ENCODE results near the gene TMTC3.
"Not testable (repeated sequence)": the region's sequence is repeated elsewhere in the genome, so short reads cannot be mapped to it uniquely, and the experiment has no call there.

TMTC3 gene

DNA sequence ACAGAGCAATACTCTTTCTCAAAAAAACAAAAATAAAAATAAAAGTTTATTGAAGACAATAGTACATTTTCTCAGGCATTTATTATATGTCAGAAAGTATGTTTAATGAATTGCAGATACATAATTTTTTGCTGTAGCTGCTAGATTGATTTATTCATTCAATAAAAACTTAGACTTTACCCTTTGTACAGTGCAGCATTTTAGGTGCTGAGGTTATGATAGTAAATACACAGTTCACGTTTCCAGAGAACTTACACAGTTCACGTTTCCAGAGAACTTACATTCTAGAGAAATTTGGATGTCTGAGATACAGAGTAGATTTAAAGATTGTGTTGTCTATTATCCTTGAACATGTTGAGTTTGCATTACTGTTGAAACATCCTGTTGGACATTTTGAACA is 25.3 kb downstream of the TMTC3 start:
- DNase-seq = no peak

GRCh38 chr12:88172844-88173407 is 30.8 kb downstream of the TMTC3 start:
- peak; percentile 73 for DNase-seq

DNA sequence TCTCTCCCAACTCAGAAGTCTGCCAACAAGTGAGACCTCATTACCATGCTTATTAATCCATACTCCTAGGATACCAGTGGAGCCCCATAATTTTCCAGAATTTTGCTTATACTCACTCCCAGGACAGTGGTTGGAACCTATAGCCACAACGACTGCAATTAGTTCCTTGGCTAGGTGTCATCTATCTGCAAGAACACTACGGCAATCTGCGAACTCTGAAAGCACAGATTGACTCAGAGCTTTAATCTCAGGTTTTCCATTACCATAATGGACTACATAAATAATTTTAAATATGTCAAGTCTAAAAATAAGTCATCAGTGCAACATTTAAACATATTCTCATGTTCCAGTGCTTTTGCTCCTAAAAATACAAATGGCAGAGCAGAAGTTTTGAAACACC is 33.4 kb downstream of the TMTC3 start:
- no peak for DNase-seq

GRCh38 chr12:88179436-88180014 is 37.4 kb downstream of the TMTC3 start:
- no peak for DNase-seq

GRCh38 chr12:88181881-88182280 is 39.8 kb downstream of the TMTC3 start:
- no peak for DNase-seq

DNA sequence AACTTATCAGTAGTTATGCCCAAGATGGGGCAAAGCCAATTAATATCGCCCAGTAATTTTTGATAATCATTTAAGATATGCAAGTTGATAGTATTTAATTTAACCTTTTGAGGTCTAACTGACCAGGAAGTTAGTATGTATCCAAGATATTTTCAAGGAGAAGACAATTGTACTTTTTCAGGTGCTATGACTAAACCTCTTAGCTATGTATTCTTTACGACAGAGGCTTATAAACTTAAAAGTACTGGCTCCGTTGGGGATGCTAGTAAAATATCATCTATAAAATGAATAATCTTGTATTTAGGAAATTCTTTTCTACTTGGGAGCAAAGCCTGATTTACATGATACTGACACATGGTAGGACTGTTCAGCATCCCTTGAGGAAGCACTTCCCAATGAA is 40.3 kb downstream of the TMTC3 start:
- DNase-seq = no peak

GRCh38 chr12:88184196-88184595 is 42.1 kb downstream of the TMTC3 start:
- no peak for DNase-seq

DNA sequence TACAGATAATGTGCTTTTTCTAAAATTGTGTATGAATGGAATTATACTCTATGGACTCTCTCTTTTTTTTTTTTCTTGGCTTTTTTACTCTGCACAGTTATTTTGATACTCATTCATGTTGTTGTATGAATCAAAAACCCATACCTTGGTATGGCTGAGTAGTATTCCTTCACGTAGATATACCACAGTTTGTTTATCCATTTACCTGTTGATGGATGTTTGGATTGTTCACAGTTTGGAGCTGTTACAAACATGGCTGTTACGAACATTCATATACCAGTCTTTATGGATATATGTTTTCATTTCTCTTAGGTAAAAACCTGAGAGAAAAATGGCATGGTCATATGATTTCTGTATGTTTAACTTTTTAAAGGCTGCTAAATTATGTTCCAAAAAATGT is 43.2 kb downstream of the TMTC3 start:
- no peak for DNase-seq

GRCh38 chr12:88185988-88186387 is 43.9 kb downstream of the TMTC3 start:
- peak; percentile 67 for DNase-seq

GRCh38 chr12:88187571-88187970 is 45.5 kb downstream of the TMTC3 start:
- no peak for DNase-seq

- DNase-seq = peak; percentile 35
These were observed 46.1 kb downstream of the TMTC3 start for GRCh38 chr12:88188180-88188579.

DNA sequence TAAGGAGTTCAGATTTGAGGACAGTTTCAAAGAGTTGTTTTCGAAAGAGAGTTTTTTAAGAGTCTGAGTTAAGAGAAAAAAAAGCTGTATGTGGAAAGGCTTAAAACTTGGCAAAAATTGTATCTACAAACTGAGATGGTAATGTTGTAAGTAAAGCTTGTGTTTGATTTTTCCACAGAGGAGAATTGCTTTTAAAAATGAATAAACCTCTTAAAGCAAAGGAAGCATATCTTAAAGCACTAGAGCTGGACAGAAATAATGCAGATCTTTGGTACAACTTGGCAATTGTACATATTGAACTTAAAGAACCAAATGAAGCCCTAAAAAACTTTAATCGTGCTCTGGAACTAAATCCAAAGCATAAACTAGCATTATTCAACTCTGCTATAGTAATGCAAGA is 50.3 kb downstream of the TMTC3 start:
- DNase-seq = no peak

DNA sequence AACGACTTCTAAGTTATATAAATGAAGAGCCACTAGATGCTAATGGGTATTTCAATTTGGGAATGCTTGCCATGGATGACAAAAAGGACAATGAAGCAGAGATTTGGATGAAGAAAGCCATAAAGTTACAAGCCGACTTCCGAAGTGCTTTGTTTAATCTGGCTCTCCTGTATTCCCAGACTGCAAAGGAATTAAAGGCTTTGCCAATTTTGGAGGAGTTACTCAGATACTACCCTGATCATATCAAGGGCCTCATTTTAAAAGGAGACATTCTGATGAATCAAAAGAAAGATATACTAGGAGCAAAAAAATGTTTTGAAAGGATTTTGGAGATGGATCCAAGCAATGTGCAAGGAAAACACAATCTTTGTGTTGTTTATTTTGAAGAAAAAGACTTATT is 52.8 kb downstream of the TMTC3 start:
- no peak for DNase-seq

- DNase-seq = no peak
These were observed 57.9 kb downstream of the TMTC3 start for GRCh38 chr12:88200029-88200428.

- peak; percentile 65 for DNase-seq
These were observed 60.4 kb downstream of the TMTC3 start for GRCh38 chr12:88202500-88202899.

DNA sequence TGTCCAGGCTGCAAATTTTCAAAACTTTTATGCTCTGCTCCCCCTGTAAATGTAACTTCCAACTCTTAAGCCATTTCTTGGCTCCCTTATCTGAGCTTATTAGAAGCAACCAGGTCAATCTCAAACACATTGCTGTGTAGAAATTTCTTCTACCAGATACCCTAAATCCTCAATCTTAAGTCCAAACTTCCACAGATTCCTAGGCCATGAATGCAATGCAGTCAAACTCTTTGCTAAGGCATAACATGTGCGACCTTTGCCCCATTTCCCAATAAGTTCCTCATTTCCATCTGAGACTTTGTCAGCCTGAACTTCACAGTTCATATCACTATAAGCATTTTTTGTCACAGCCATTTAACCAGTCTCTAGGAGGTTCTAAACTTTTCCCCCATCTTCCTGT is 64.5 kb downstream of the TMTC3 start:
- peak; percentile 67 for DNase-seq

DNA sequence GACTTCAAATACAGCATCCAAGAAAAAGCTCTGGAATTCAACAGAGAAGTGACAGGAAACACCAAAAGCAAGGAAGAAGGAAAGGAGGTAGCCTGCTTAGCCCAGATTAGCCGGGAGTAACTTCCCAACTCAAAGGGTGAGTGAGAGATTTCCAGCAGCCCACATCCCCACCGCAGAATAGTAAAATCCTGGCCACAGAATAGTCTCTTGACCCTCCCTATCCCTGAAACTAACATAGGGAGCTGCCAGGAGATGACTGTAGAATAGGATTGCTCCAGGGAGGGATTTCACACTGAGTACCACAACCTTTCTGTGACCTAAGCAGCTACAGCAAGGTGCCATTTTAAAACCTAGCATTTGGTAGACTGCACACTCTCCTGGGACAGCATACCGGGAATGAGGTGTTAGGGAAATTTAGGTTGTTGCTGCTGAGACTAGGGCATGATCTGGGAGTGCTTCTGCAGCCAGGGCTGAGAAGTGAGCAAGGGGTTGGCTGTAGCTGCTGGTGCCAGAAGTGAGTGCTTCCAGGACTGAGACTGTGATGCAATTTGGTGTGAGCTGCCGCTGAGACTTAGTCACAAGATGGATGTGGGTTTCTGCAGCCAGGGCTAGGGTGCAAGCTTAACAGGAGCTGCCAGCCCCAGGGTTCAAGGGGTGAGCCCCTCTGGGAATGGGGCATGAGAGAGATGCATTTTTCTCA is 66.0 kb downstream of the TMTC3 start:
- DNase-seq = peak; percentile 77

GRCh38 chr12:88208661-88209060 is 66.6 kb downstream of the TMTC3 start:
- no peak for DNase-seq

DNA sequence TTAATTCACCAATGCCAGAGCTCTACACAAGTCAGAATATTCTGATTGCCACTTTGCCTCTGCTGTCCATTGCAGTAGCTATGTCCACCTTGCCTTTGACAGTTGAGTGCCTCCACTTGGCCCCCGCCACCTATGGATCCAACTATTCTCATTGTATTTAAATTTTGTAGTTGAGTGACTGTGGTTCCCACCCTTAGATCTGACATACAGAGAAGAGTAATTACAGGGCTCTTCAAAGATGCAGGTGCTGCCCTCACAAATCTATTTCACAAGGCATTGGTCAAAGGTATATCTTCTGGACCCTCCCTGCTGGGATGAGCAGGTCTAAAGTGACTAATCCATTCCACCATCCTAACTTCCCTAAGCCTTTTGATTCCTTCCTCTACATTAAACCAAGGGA is 68.2 kb downstream of the TMTC3 start:
- not testable (repeated sequence) for DNase-seq

GRCh38 chr12:88218293-88218692 is 76.2 kb downstream of the TMTC3 start:
- no peak for DNase-seq

- no peak for DNase-seq
These were observed 77.8 kb downstream of the TMTC3 start for GRCh38 chr12:88219861-88220260.

GRCh38 chr12:88223519-88223918 is 81.4 kb downstream of the TMTC3 start:
- DNase-seq = no peak

GRCh38 chr12:88225776-88226175 is 83.7 kb downstream of the TMTC3 start:
- no peak for DNase-seq

GRCh38 chr12:88227263-88227662 is 85.2 kb downstream of the TMTC3 start:
- DNase-seq = no peak

- DNase-seq = no peak
These were observed 85.8 kb downstream of the TMTC3 start for GRCh38 chr12:88227871-88228270.

All from fibroblast of skin of right quadriceps (primary cell).